Measurements from ENCODE around the gene ODF4. TPM values are rescaled to one million over a fixed set of nuclear protein-coding genes. Genes with fewer than 3 reads are reported as not detected.
"Not testable (repeated sequence)": the region's sequence is repeated elsewhere in the genome, so short reads cannot be mapped to it uniquely, and the experiment has no call there.

The ODF4 gene
- total and polyA plus RNA-seq, 4 donors = not detected

DNA sequence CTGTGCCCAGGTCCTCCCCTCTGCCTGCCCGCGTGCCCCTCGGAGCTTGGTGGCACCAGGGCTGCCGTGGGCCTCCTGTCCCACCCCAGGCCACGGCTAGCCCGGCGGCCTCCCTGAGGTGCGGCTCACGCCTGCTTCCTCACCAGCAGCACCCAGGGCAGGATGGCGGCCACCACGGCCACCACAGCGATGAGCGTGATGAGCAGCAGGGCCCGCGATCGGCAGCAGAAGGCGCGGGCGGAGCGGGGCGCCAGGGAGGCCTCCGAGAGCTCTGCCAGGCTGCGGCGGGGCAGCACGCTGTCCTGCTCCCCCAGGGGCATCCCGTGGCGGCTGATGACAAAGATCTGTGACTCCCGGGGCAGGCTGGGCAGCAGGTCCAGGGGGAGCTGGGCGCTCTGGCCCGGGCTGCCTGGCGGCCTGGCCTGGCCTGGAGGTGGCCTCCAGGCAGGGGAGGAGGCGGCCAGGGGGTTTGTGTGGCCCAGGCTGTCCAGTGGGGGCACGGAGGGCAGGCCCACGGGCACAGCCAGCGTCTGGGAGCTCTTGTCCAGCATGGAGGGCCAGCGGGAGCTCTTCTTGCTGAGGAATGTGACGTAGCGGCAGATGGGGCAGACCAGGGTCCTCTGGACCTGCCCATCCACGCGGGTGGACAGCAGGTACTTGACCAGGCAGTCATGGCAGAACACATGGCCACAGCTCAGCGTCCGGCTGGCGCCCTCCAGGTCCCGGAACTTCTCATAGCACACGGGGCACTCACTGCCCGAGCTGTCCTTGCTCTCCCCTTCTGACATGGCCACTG lies 53.2 kb downstream of the ODF4 start (continued):
- TF ChIP-seq YY1 (IDR thresholded peaks at IDR 0.05) = no peak
- TF ChIP-seq, protein P1, sequence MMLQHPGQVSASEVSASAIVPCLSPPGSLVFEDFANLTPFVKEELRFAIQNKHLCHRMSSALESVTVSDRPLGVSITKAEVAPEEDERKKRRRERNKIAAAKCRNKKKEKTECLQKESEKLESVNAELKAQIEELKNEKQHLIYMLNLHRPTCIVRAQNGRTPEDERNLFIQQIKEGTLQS (IDR thresholded peaks at IDR 0.05) = no peak

DNA sequence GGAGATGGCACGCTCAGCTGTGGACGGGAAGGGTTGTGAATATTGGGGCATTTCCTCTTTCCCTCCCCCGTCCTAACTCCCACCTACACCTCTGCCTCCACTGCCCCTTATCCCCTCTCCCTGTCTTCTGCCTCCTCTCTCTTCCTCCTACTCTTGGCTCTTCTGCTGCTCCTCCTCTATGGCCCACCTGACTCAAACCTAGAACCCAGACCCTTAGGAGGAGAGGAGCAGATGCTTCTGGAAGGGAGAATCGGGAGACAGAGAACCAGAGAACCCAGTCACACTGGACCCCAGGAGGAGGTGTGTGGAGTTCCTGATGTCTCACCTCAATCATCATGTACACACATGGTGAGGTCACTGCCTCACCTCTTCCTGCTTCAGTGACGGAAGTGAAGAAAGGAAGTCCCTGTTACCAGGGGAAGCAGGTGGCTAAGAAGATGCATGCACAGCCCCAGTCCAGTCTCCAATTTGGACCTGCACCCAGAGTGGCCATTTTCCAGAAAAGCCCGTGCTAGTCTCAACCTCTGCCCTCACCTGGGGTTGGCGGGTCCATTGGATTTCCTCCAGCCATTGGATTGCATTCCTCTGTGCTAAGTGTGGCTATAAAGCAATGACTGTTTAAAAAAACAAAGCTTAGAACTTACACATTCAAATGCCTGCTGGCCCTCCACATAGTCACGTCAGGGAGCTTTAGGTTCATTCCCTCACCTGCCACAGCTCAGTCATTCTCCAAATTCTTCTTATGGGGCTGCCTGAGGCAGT lies 54.0 kb downstream of the ODF4 start:
- peak; percentile 27 for TF ChIP-seq FOXA1 (IDR thresholded peaks at IDR 0.05)
- TF ChIP-seq HNF4G (IDR thresholded peaks at IDR 0.05) = no peak
- no peak for TF ChIP-seq FOXA2 (IDR thresholded peaks at IDR 0.05)
- no peak for TF ChIP-seq CTCF (IDR thresholded peaks at IDR 0.05; ENCODE audit: low read depth, low read length, missing input control)
- TF ChIP-seq RAD21 (IDR thresholded peaks at IDR 0.05) = no peak
- no peak overlapping the region for H3K9ac ChIP-seq (ENCODE audit: low read depth in 1 of 2, low read length in 2 of 2)
- no peaks in the 10 kb centered on the region for H3K36me3 ChIP-seq (ENCODE audit: control insufficient read depth in 4 of 4, insufficient read depth in 3 of 4, low read depth in 1 of 4, low read length in 3 of 4)
- H3K4me3 ChIP-seq (ENCODE audit: low read depth in 1 of 3, low read length in 3 of 3) = no peak overlapping the region
- no peak for DNase-seq (ENCODE audit: low spot score)
- 54% methylated on average over 8 of the region's 8 CpGs for WGBS
- no peaks in the 10 kb centered on the region for H3K9me3 ChIP-seq (ENCODE audit: control insufficient read depth in 4 of 4, low read length in 3 of 4)
- H3K4me1 ChIP-seq (ENCODE audit: control insufficient read depth in 4 of 4, insufficient read depth in 4 of 4, low read length in 3 of 4) = no peaks in the 10 kb centered on the region
- H3K27me3 ChIP-seq (ENCODE audit: control insufficient read depth in 4 of 4, insufficient read depth in 4 of 4, low read length in 3 of 4) = peaks cover 0 to 6% (median 2%) of the 10 kb centered on the region in 4 donors
- no peak overlapping the region for H3K27ac ChIP-seq (ENCODE audit: low read depth in 1 of 2, low read length in 2 of 2)

DNA sequence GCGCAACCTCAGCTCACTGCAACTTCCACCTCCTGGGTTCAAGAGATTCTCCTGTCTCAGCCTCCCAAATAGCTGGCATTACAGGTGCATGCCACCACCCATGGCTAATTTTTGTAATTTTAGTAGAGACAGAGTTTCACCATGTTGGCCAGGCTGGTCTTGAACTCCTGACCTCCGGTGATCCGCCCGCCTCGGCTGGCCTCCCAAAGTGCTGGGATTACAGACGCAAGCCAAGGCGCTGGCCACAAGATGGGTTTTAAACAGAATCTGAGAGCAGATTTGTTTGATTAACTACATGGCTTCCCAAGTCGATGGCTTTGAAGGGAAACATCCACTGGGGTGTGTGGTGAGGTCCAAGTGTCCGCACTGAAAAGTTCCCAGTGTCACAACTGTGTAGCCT lies 54.9 kb downstream of the ODF4 start:
- WGBS = 89% methylated on average over 9 of the region's 9 CpGs
- DNase-seq (ENCODE audit: low spot score); H3K36me3 ChIP-seq (ENCODE audit: control insufficient read depth in 4 of 4, insufficient read depth in 3 of 4, low read depth in 1 of 4, low read length in 3 of 4); H3K4me3 ChIP-seq (ENCODE audit: low read depth in 1 of 3, low read length in 3 of 3); H3K9me3 ChIP-seq (ENCODE audit: control insufficient read depth in 4 of 4, low read length in 3 of 4); H3K27me3 ChIP-seq (ENCODE audit: control insufficient read depth in 4 of 4, insufficient read depth in 4 of 4, low read length in 3 of 4); H3K9ac ChIP-seq (ENCODE audit: low read depth in 1 of 2, low read length in 2 of 2); H3K4me1 ChIP-seq (ENCODE audit: control insufficient read depth in 4 of 4, insufficient read depth in 4 of 4, low read length in 3 of 4); H3K27ac ChIP-seq (ENCODE audit: low read depth in 1 of 2, low read length in 2 of 2): not testable (repeated sequence)

Small RNAs within 50 kb of the gene (small RNA-seq; reads per million reads assigned to genes)
- gene RF00265 = not detected

Other genes with a start within 250 kb of the ODF4 start
- gene ALOXE3, start 221.3 kb upstream of the ODF4 start, total RNA-seq = not detected
- gene ALOXE3, start 221.3 kb upstream of the ODF4 start, polyA plus RNA-seq = not detected
- not detected for gene HES7, start 215.7 kb upstream of the ODF4 start, total RNA-seq
- not detected for gene HES7, start 215.7 kb upstream of the ODF4 start, polyA plus RNA-seq
- gene PER1, start 187.4 kb upstream of the ODF4 start, total RNA-seq = 10 to 100 TPM; 10.1 to 71.6 TPM
- 10 to 100 TPM; 24.9 to 34.6 TPM for gene PER1, start 187.4 kb upstream of the ODF4 start, polyA plus RNA-seq
- 1 to 10 TPM; 4.2 to 9.0 TPM for gene VAMP2, start 176.9 kb upstream of the ODF4 start, total RNA-seq
- gene VAMP2, start 176.9 kb upstream of the ODF4 start, polyA plus RNA-seq = 10 to 100 TPM; 11.4 to 25.9 TPM
- gene TMEM107, start 163.5 kb upstream of the ODF4 start, total RNA-seq = 1 to 10 TPM; 4.5 to 8.4 TPM
- gene TMEM107, start 163.5 kb upstream of the ODF4 start, polyA plus RNA-seq = 1 to 10 TPM; 3.0 to 3.9 TPM
- gene BORCS6, start 149.7 kb upstream of the ODF4 start, total RNA-seq = 1 to 10 TPM; 5.1 to 6.8 TPM
- 1 to 10 TPM; 4.1 to 6.4 TPM for gene BORCS6, start 149.7 kb upstream of the ODF4 start, polyA plus RNA-seq
- 10 to 100 TPM in 1 of 2 donors, under 1 TPM in 1; 0.42 to 25.9 TPM for gene AURKB, start 129.3 kb upstream of the ODF4 start, total RNA-seq
- gene AURKB, start 129.3 kb upstream of the ODF4 start, polyA plus RNA-seq = 1 to 10 TPM; 1.8 to 4.3 TPM
- 10 to 100 TPM in 1 of 2 donors, 1 to 10 TPM in 1; 5.9 to 10.0 TPM for gene CTC1, start 91.8 kb upstream of the ODF4 start, total RNA-seq
- 1 to 10 TPM; 5.5 to 9.3 TPM for gene CTC1, start 91.8 kb upstream of the ODF4 start, polyA plus RNA-seq
- 10 to 100 TPM; 13.7 to 18.5 TPM for gene PFAS, start 90.6 kb upstream of the ODF4 start, total RNA-seq
- 1 to 10 TPM; 6.0 to 7.9 TPM for gene PFAS, start 90.6 kb upstream of the ODF4 start, polyA plus RNA-seq
- 1 to 10 TPM; 6.9 to 7.6 TPM for gene RANGRF, start 51.2 kb upstream of the ODF4 start, total RNA-seq
- gene RANGRF, start 51.2 kb upstream of the ODF4 start, polyA plus RNA-seq = 10 to 100 TPM; 10.3 to 19.9 TPM
- gene SLC25A35, start 44.4 kb upstream of the ODF4 start, total RNA-seq = 1 to 10 TPM in 1 of 2 donors, under 1 TPM in 1; 0.84 to 1.2 TPM
- 1 to 10 TPM; 1.2 to 1.6 TPM for gene SLC25A35, start 44.4 kb upstream of the ODF4 start, polyA plus RNA-seq
- gene ARHGEF15, start 29.6 kb upstream of the ODF4 start, total RNA-seq = 1 to 10 TPM; 1.4 to 1.9 TPM
- gene ARHGEF15, start 29.6 kb upstream of the ODF4 start, polyA plus RNA-seq = 1 to 10 TPM; 1.6 to 2.1 TPM
- gene RPL26, start 43.4 kb downstream of the ODF4 start, total RNA-seq = 1,000 to 10,000 TPM in 1 of 2 donors, 100 to 1,000 TPM in 1; 989 to 1,192 TPM
- gene RPL26, start 43.4 kb downstream of the ODF4 start, polyA plus RNA-seq = 1,000 to 10,000 TPM in 1 of 2 donors, 100 to 1,000 TPM in 1; 309 to 1,118 TPM
- gene RNF222, start 58.0 kb downstream of the ODF4 start, total RNA-seq = not detected
- not detected for gene RNF222, start 58.0 kb downstream of the ODF4 start, polyA plus RNA-seq
- gene NDEL1, start 96.0 kb downstream of the ODF4 start, total RNA-seq = 10 to 100 TPM; 49.1 to 52.3 TPM
- 10 to 100 TPM; 15.3 to 21.7 TPM for gene NDEL1, start 96.0 kb downstream of the ODF4 start, polyA plus RNA-seq

Measured in liver (tissue), 10 donors.